A673 (cell line): Measurements from ENCODE around the gene LPXN. TPM values are rescaled to one million over a fixed set of nuclear protein-coding genes. Genes with fewer than 3 reads are reported as not detected.

Source experiments
- BruUV-seq: library from RNA; stranded (reverse); fragments of 400-500 nt; replicated peaks from 2 replicates; lab custom pipeline; 2021; lab: Mats Ljungman, UMichigan
- CTCF ChIA-PET: fragments of 300-600 bp; sonication (Branson Sonifier 250); formaldehyde crosslinking; loops from one replicate; lab custom pipeline; 2022; ENCODE audit warnings: antibody characterized with exemption; lab: Charles Lee
- POLR2A ChIA-PET: fragments of 300-600 bp; sonication (Branson Sonifier 250); formaldehyde crosslinking; loops from one replicate; lab custom pipeline; 2022; ENCODE audit warnings: antibody characterized with exemption; ENCODE audit not compliant: low non-redundant PET; lab: Charles Lee
- DNase-seq: peaks from one replicate; pipeline ENCODE4 v3.0.0-alpha.2; 2015; ENCODE audit warnings: low spot score
- H3K27ac ChIP-seq: fragments of 200-600 bp; sonication (generic); 2 replicates; pipeline ENCODE4 v1.5.1; 2016; ENCODE audit warnings: mixed run types, low read depth, mild to moderate bottlenecking, mixed read lengths, antibody characterized with exemption, low read length; ENCODE audit not compliant: poor library complexity, severe bottlenecking
- H3K27me3 ChIP-seq: fragments of 200-600 bp; sonication (generic); replicated peaks from 2 replicates; pipeline ENCODE4 v1.6.1; 2017; ENCODE audit warnings: mixed run types, low read depth, mild to moderate bottlenecking, mixed read lengths, antibody characterized with exemption, low read length; ENCODE audit not compliant: insufficient read depth, poor library complexity
- H3K36me3 ChIP-seq: fragments of 200-600 bp; sonication (generic); 2 replicates; pipeline ENCODE4 v1.6.1; 2016; ENCODE audit warnings: mixed run types, mild to moderate bottlenecking, mixed read lengths, antibody characterized with exemption, low read length; ENCODE audit not compliant: insufficient read depth, poor library complexity, severe bottlenecking
- H3K4me1 ChIP-seq: fragments of 200-600 bp; sonication (generic); 2 replicates; pipeline ENCODE4 v1.6.1; 2017; ENCODE audit warnings: mixed run types, mild to moderate bottlenecking, mixed read lengths, antibody characterized with exemption, low read length; ENCODE audit not compliant: insufficient read depth, poor library complexity, severe bottlenecking
- H3K4me3 ChIP-seq: fragments of 200-600 bp; sonication (generic); 2 replicates; pipeline ENCODE4 v1.5.1; 2016; ENCODE audit warnings: low read depth, mixed run types, mild to moderate bottlenecking, mixed read lengths, low read length; ENCODE audit not compliant: poor library complexity, severe bottlenecking
- H3K9me3 ChIP-seq: fragments of 200-600 bp; sonication (generic); 2 replicates; pipeline ENCODE4 v1.6.1; 2016; ENCODE audit warnings: mixed run types, low read depth, mild to moderate bottlenecking, mixed read lengths, antibody characterized with exemption, low read length; ENCODE audit not compliant: poor library complexity, severe bottlenecking
- CTCF ChIP-seq: fragments of 300-800, 200-600 bp; sonication (generic); conservative IDR thresholded peaks from 2 replicates; pipeline ENCODE4 v1.5.1; 2017; ENCODE audit warnings: low read depth, mild to moderate bottlenecking, antibody characterized with exemption, low read length, moderate library complexity, mixed read lengths
- EZH2 ChIP-seq: fragments of 200-600 bp; sonication (generic); IDR thresholded peaks from 2 replicates; pipeline ENCODE4 v1.6.1; 2017; ENCODE audit warnings: borderline replicate concordance, low read depth, mild to moderate bottlenecking, mixed read lengths, antibody characterized with exemption, low read length; ENCODE audit not compliant: poor library complexity, severe bottlenecking
- intact Hi-C: fragments of 100-400 bp; cut with micrococcal nuclease; formaldehyde crosslinking; loops from one replicate; pipeline ENCODE4 v1.10.0; 2022; ENCODE audit not compliant: unreplicated experiment
- total RNA-seq: library from RNA; stranded (reverse); gene quantifications from 2 replicates; pipeline ENCODE4 v1.2.3, GENCODE V29; 2021

LPXN gene
- total RNA-seq, 1 experiment from 2014 or later = 3.3 TPM

GRCh38 chr11:58561394-58562098, 14.1 kb downstream of the LPXN start:
- Histone ChIP-seq H3K27ac (no peak overlapping the region), H3K9me3 (no peaks in the 10 kb centered on the region), H3K4me3 (no peak overlapping the region), H3K36me3 (no peaks in the 10 kb centered on the region), H3K4me1 (no peaks in the 10 kb centered on the region), H3K27me3 (no peaks in the 10 kb centered on the region)
- ChIA-PET POLR2A (no interaction called here), CTCF (no interaction called here)
- BruUV-seq = no TSS peak
- TF ChIP-seq EZH2 (no peak), CTCF (no peak)
- no peak for DNase-seq
- intact Hi-C loops = no loop called here

GRCh38 chr11:58560842-58561241, 14.8 kb downstream of the LPXN start:
- H3K4me3 ChIP-seq = no peak overlapping the region
- no TSS peak for BruUV-seq
- H3K36me3 ChIP-seq = no peaks in the 10 kb centered on the region
- CTCF ChIA-PET = no interaction called here
- no peaks in the 10 kb centered on the region for H3K4me1 ChIP-seq
- intact Hi-C loops = no loop called here
- no peak overlapping the region for H3K27ac ChIP-seq
- POLR2A ChIA-PET = no interaction called here
- no peaks in the 10 kb centered on the region for H3K9me3 ChIP-seq
- no peak for TF ChIP-seq CTCF
- no peak for TF ChIP-seq EZH2
- H3K27me3 ChIP-seq = no peaks in the 10 kb centered on the region
- no peak for DNase-seq

GRCh38 chr11:58549644-58550043, 26.0 kb downstream of the LPXN start:
- intact Hi-C loops = loop anchor here (5.0 kb wide), 1 partner anchor 1467 kb away; no protein-coding TSS in a partner anchor
- BruUV-seq = no TSS peak
- ChIA-PET CTCF (no interaction called here), POLR2A (no interaction called here)
- no peak overlapping the region for H3K27ac ChIP-seq
- H3K4me3 ChIP-seq = no peak overlapping the region
- no peaks in the 10 kb centered on the region for H3K4me1 ChIP-seq
- no peaks in the 10 kb centered on the region for H3K36me3 ChIP-seq
- no peaks in the 10 kb centered on the region for H3K27me3 ChIP-seq
- no peaks in the 10 kb centered on the region for H3K9me3 ChIP-seq
- DNase-seq = no peak
- no peak for TF ChIP-seq EZH2
- TF ChIP-seq CTCF = no peak
